ENCODE data around the gene GPC4.

DNA sequence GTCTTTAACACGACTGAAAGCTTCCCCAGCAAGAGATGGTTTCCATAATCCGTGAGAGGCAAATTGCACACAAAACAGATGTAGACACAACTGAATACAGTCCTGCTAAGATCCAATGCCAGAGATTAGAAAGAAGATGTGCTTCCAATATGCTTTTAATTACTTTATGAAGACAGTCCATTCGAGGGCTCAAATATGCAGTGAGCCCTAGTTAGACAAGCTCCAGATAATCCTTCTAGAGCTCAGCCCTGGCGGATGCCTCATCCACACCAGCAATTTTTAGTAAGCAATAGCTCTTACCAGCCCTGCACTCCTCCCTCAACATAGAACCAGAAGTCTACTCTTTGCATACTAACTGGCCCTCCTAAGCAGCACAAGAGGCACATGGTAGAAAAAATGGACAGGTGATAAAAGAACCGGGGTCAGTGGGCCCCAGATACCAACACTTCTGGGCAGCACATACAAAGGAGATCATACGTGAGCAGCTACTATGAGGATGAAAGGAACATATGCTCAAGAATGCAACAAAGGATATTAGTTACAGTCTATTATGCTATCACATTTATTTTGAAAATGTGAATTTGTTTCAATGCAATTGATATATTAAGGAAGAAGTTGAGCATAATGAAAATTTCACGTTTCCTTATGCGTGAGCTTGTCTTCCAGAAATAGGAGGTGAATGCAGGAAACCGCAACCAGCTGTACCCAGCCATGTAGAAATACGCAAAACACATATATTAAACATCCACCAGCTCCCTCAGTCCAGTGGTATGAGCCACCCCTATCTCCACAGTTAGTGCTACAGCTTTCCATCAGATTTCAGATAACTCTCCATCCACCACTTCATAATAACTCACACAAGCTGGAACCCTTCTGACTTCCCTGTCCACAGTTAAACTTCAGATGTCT, 34.3 kb downstream of the GPC4 start:
- TF ChIP-seq, protein P1, sequence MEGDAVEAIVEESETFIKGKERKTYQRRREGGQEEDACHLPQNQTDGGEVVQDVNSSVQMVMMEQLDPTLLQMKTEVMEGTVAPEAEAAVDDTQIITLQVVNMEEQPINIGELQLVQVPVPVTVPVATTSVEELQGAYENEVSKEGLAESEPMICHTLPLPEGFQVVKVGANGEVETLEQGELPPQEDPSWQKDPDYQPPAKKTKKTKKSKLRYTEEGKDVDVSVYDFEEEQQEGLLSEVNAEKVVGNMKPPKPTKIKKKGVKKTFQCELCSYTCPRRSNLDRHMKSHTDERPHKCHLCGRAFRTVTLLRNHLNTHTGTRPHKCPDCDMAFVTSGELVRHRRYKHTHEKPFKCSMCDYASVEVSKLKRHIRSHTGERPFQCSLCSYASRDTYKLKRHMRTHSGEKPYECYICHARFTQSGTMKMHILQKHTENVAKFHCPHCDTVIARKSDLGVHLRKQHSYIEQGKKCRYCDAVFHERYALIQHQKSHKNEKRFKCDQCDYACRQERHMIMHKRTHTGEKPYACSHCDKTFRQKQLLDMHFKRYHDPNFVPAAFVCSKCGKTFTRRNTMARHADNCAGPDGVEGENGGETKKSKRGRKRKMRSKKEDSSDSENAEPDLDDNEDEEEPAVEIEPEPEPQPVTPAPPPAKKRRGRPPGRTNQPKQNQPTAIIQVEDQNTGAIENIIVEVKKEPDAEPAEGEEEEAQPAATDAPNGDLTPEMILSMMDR (conservative IDR thresholded peaks at IDR 0.05 in 1 of 2, IDR thresholded peaks at IDR 0.05 in 1 of 2; ENCODE audit: extremely low read depth in 1 of 2, insufficient read depth in 1 of 2, low read depth in 1 of 2, low read length in 2 of 2): no peak
- TF ChIP-seq EZH2 (IDR thresholded peaks at IDR 0.05; ENCODE audit: borderline replicate concordance, low read length): no peak
